GM12891 (cell line): ENCODE data around the gene TXNL4A.
A peak's percentile ranks its signal among the peaks of the same experiment; 100 is the strongest.

Source experiments
- PAX5 ChIP-seq: IDR thresholded peaks from 2 replicates; pipeline ENCODE4 v1.6.1; 2011; ENCODE audit warnings: low read length, moderate library complexity, mild to moderate bottlenecking; ENCODE audit not compliant: insufficient read depth, severe bottlenecking
- POLR2A ChIP-seq: IDR thresholded peaks from 2 replicates; pipeline ENCODE4 v1.6.1; 2011; ENCODE audit warnings: low read depth, low read length, control low read depth
- POLR2AphosphoS5 ChIP-seq: IDR thresholded peaks from 2 replicates; pipeline ENCODE4 v1.6.1; 2011; ENCODE audit warnings: low read depth, low read length, control low read depth
- POU2F2 ChIP-seq: IDR thresholded peaks from 2 replicates; pipeline ENCODE4 v1.6.1; 2011; ENCODE audit warnings: low read depth, mild to moderate bottlenecking, control low read depth, low read length, moderate library complexity
- SPI1 ChIP-seq: IDR thresholded peaks from 2 replicates; pipeline ENCODE4 v1.6.1; 2011; ENCODE audit warnings: low read depth, low read length, control low read depth
- TAF1 ChIP-seq: IDR thresholded peaks from 2 replicates; pipeline ENCODE4 v1.6.1; 2011; ENCODE audit warnings: low read depth, low read length, control low read depth

GRCh38 chr18:79988451-79989194 lies at the start of gene TXNL4A:
- TF ChIP-seq TAF1 (peak; percentile 16; the same call in 1 of the 2 replicates), POLR2A (peak; percentile 91), POLR2AphosphoS5 (peak; percentile 92), POU2F2 (no peak; the same call in 1 of the 2 replicates), PAX5 (no peak), SPI1 (no peak)
